ENCODE measurements around the gene TMIE.

Gene TMIE

GRCh38 chr3:46759239-46760167 is 58.3 kb downstream of the TMIE start:
- FAIRE-seq, result no peak
- DNase-seq (ENCODE audit: low spot score), result no peak

Data from urothelium cell line (cell line).